PC-3 (cell line): ENCODE data around the gene PEX11A.

Experiments used
- CTCF ChIP-seq: fragments of 300-600 bp; sonication (generic); conservative IDR thresholded peaks from 2 replicates; pipeline ENCODE4 v1.5.1; 2017; ENCODE audit warnings: antibody characterized with exemption, low read depth, mild to moderate bottlenecking, low read length
- EZH2 ChIP-seq: fragments of 300-600 bp; sonication (generic); IDR thresholded peaks from one replicate; pipeline ENCODE4 v1.6.1; 2017; ENCODE audit warnings: antibody characterized with exemption, mild to moderate bottlenecking, low read length; ENCODE audit not compliant: unreplicated experiment

GRCh38 chr15:89665449-89666181 is 24.9 kb downstream of the PEX11A start:
- TF ChIP-seq CTCF, result no peak
- TF ChIP-seq EZH2, result no peak
